H1 (cell line): ENCODE data around the gene SEZ6L. TPM values are rescaled to one million over a fixed set of nuclear protein-coding genes. Genes with fewer than 3 reads are reported as not detected.

Experiments used
- POLR2A ChIP-seq, 2 experiments: IDR thresholded peaks; 1 replicate in 1 of 2; 2 replicates in 1 of 2; pipeline ENCODE4 v1.6.1; 2011; ENCODE audit warnings: low read depth in 2 of 2, low read length in 2 of 2, mild to moderate bottlenecking in 2 of 2; ENCODE audit errors: control extremely low read depth in 1 of 2
- polyA plus RNA-seq, 7 experiments: library from polyadenylated mRNA; depleted of rRNA in 3 of 7; stranded (reverse) in 5 of 7; unstranded in 2 of 7; fragments of >200 nt in 5 of 7; fragments of 200-250 nt in 2 of 7; gene quantifications; 1 replicate in 5 of 7; 2 replicates in 1 of 7; 4 replicates in 1 of 7; pipeline versions ENCODE4 v1.2.1 to v1.2.3, GENCODE V29; 2011 to 2013; ENCODE audit warnings: missing spikeins in 2 of 7, mixed read lengths in 2 of 7
- total RNA-seq: library from RNA; stranded (reverse); fragmentation: NEBNext Ultra II Directional; extraction: Animal tissue kit (Norgen Biotek cat#: 25700); gene quantifications from 2 replicates; pipeline ENCODE4 v1.2.1, GENCODE V29; 2021
- TF ChIP-seq, protein P1 (sequence below): fragments of 300-600 bp; sonication (generic); IDR thresholded peaks from 2 replicates; pipeline ENCODE4 v1.7.1; 2012; ENCODE audit warnings: low read length, moderate library complexity, mild to moderate bottlenecking, inconsistent platforms; ENCODE audit not compliant: insufficient replicate concordance

The SEZ6L gene
- total and polyA plus RNA-seq, 2 of the 8 experiments (the other 6 are each of a cell fraction or from before 2014, with no cell fraction given): 0.06 to 0.33 TPM

DNA sequence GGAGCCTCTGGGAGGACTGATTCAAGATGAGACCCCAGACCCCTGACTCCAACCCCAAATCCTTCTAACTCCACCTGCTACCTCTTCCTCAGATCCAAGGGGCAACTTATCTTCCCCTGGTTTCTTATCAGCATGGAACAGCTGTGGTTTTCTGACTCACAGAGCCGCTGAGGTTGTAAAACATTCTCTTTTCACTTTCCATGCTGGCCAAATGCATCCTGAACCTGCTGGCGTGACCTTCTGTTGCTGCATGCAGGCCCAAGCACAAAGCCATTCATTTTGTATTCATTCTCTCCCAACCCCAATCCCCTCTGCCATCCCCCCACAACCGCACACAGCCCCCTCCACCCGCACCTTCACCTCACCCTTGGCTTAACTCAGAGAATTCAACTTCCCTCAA is 70.3 kb downstream of the SEZ6L start (continued):
- TF ChIP-seq, protein P1, sequence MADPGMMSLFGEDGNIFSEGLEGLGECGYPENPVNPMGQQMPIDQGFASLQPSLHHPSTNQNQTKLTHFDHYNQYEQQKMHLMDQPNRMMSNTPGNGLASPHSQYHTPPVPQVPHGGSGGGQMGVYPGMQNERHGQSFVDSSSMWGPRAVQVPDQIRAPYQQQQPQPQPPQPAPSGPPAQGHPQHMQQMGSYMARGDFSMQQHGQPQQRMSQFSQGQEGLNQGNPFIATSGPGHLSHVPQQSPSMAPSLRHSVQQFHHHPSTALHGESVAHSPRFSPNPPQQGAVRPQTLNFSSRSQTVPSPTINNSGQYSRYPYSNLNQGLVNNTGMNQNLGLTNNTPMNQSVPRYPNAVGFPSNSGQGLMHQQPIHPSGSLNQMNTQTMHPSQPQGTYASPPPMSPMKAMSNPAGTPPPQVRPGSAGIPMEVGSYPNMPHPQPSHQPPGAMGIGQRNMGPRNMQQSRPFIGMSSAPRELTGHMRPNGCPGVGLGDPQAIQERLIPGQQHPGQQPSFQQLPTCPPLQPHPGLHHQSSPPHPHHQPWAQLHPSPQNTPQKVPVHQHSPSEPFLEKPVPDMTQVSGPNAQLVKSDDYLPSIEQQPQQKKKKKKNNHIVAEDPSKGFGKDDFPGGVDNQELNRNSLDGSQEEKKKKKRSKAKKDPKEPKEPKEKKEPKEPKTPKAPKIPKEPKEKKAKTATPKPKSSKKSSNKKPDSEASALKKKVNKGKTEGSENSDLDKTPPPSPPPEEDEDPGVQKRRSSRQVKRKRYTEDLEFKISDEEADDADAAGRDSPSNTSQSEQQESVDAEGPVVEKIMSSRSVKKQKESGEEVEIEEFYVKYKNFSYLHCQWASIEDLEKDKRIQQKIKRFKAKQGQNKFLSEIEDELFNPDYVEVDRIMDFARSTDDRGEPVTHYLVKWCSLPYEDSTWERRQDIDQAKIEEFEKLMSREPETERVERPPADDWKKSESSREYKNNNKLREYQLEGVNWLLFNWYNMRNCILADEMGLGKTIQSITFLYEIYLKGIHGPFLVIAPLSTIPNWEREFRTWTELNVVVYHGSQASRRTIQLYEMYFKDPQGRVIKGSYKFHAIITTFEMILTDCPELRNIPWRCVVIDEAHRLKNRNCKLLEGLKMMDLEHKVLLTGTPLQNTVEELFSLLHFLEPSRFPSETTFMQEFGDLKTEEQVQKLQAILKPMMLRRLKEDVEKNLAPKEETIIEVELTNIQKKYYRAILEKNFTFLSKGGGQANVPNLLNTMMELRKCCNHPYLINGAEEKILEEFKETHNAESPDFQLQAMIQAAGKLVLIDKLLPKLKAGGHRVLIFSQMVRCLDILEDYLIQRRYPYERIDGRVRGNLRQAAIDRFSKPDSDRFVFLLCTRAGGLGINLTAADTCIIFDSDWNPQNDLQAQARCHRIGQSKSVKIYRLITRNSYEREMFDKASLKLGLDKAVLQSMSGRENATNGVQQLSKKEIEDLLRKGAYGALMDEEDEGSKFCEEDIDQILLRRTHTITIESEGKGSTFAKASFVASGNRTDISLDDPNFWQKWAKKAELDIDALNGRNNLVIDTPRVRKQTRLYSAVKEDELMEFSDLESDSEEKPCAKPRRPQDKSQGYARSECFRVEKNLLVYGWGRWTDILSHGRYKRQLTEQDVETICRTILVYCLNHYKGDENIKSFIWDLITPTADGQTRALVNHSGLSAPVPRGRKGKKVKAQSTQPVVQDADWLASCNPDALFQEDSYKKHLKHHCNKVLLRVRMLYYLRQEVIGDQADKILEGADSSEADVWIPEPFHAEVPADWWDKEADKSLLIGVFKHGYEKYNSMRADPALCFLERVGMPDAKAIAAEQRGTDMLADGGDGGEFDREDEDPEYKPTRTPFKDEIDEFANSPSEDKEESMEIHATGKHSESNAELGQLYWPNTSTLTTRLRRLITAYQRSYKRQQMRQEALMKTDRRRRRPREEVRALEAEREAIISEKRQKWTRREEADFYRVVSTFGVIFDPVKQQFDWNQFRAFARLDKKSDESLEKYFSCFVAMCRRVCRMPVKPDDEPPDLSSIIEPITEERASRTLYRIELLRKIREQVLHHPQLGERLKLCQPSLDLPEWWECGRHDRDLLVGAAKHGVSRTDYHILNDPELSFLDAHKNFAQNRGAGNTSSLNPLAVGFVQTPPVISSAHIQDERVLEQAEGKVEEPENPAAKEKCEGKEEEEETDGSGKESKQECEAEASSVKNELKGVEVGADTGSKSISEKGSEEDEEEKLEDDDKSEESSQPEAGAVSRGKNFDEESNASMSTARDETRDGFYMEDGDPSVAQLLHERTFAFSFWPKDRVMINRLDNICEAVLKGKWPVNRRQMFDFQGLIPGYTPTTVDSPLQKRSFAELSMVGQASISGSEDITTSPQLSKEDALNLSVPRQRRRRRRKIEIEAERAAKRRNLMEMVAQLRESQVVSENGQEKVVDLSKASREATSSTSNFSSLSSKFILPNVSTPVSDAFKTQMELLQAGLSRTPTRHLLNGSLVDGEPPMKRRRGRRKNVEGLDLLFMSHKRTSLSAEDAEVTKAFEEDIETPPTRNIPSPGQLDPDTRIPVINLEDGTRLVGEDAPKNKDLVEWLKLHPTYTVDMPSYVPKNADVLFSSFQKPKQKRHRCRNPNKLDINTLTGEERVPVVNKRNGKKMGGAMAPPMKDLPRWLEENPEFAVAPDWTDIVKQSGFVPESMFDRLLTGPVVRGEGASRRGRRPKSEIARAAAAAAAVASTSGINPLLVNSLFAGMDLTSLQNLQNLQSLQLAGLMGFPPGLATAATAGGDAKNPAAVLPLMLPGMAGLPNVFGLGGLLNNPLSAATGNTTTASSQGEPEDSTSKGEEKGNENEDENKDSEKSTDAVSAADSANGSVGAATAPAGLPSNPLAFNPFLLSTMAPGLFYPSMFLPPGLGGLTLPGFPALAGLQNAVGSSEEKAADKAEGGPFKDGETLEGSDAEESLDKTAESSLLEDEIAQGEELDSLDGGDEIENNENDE: no peak
- TF ChIP-seq POLR2A (IDR thresholded peaks at IDR 0.05; ENCODE audit: control extremely low read depth in 1 of 2, low read depth in 2 of 2, low read length in 2 of 2): no peak
